K562 (cell line): ENCODE measurements around the gene SORL1-AS1.

ENCODE experiments used
- FOXK1 ChIP-seq: sonication (generic); formaldehyde crosslinking; IDR thresholded peaks from 2 replicates; pipeline ENCODE4 v1.8.0; 2022; ENCODE audit warnings: missing genetic modification reagents, mild to moderate bottlenecking, borderline replicate concordance
- MYBL2 ChIP-seq, 2 experiments: fragments of 450-650 bp in 1 of 2; sonication (generic) in 1 of 2; formaldehyde crosslinking in 1 of 2; IDR thresholded peaks; 2 replicates each; pipeline versions ENCODE4 v1.6.1 to v1.8.1; 2017 to 2022; ENCODE audit warnings: borderline replicate concordance in 1 of 2, inconsistent platforms in 1 of 2, low read depth in 1 of 2, mild to moderate bottlenecking in 1 of 2, missing genetic modification reagents in 1 of 2, moderate library complexity in 1 of 2
- ZNF561 ChIP-seq: fragments of 450-650 bp; formaldehyde crosslinking; conservative IDR thresholded peaks from 2 replicates; pipeline ENCODE4 v1.4.0; 2020; ENCODE audit warnings: mild to moderate bottlenecking, moderate library complexity
- TF ChIP-seq, protein P1 (sequence below): fragments of 150-350 bp; IDR thresholded peaks from 2 replicates; pipeline ENCODE4 v1.6.1; 2014; ENCODE audit warnings: low read depth, mild to moderate bottlenecking, low read length, borderline replicate concordance
- TF ChIP-seq, protein P2 (sequence below), 2 experiments: IDR thresholded peaks in 1 of 2; conservative IDR thresholded peaks in 1 of 2; 2 replicates each; pipeline ENCODE4 v1.6.1; 2016; ENCODE audit warnings: low read depth in 2 of 2, mild to moderate bottlenecking in 1 of 2, missing compliant biosample characterization in 1 of 2, missing genetic modification characterization in 1 of 2, moderate library complexity in 1 of 2

Gene SORL1-AS1

DNA sequence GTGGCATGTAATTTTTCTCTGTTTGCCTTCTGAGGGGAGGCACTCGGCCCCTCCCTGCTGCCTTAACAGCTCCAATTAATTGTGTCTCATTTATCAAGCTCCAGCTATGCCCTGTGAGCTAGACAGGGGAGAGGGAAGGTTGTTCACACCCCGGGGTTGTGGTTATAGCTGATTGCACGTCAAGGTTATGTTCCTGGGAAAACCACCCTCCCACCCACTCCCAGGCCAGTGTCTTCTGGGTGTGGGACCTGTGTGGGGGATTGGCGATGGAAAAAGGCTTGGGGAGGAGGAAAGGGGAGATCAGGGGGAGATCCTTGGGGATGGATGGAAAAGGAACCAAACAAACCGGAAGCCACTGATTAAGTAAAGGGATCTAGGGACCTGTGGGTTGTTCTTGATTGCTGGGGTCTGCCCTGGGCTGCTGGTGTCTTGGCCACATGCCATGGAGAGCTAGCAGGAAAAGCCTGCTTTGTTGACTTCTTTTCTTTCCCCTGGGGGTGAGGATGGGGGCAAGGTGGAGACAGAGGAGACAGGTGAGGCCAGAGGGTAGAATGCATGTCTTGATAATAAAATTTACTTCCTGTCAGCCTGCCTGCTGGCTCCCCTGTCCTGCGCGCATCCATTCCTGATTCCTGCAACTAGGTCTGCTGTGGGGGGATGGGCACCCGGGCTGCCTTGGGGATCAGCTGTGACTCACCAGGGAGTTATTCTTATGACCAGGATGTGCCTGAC lies 13.5 kb upstream of the SORL1-AS1 start (continued):
- TF ChIP-seq ZNF561 (CRISPR knock-in tag): no peak
- TF ChIP-seq, protein P1, sequence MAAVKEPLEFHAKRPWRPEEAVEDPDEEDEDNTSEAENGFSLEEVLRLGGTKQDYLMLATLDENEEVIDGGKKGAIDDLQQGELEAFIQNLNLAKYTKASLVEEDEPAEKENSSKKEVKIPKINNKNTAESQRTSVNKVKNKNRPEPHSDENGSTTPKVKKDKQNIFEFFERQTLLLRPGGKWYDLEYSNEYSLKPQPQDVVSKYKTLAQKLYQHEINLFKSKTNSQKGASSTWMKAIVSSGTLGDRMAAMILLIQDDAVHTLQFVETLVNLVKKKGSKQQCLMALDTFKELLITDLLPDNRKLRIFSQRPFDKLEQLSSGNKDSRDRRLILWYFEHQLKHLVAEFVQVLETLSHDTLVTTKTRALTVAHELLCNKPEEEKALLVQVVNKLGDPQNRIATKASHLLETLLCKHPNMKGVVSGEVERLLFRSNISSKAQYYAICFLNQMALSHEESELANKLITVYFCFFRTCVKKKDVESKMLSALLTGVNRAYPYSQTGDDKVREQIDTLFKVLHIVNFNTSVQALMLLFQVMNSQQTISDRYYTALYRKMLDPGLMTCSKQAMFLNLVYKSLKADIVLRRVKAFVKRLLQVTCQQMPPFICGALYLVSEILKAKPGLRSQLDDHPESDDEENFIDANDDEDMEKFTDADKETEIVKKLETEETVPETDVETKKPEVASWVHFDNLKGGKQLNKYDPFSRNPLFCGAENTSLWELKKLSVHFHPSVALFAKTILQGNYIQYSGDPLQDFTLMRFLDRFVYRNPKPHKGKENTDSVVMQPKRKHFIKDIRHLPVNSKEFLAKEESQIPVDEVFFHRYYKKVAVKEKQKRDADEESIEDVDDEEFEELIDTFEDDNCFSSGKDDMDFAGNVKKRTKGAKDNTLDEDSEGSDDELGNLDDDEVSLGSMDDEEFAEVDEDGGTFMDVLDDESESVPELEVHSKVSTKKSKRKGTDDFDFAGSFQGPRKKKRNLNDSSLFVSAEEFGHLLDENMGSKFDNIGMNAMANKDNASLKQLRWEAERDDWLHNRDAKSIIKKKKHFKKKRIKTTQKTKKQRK: no peak
- TF ChIP-seq, protein P2, sequence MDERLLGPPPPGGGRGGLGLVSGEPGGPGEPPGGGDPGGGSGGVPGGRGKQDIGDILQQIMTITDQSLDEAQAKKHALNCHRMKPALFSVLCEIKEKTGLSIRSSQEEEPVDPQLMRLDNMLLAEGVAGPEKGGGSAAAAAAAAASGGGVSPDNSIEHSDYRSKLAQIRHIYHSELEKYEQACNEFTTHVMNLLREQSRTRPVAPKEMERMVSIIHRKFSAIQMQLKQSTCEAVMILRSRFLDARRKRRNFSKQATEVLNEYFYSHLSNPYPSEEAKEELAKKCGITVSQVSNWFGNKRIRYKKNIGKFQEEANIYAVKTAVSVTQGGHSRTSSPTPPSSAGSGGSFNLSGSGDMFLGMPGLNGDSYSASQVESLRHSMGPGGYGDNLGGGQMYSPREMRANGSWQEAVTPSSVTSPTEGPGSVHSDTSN (CRISPR knock-in tag; IDR thresholded peaks at IDR 0.05; ENCODE audit: low read depth): no peak
- TF ChIP-seq, protein P2 (tag; conservative IDR thresholded peaks at IDR 0.05; ENCODE audit: low read depth): no peak
- no peak for TF ChIP-seq FOXK1 (CRISPR knock-in tag)
- TF ChIP-seq MYBL2 (IDR thresholded peaks at IDR 0.05; ENCODE audit: low read depth): no peak
- no peak for TF ChIP-seq MYBL2 (CRISPR knock-in tag; IDR thresholded peaks at IDR 0.05; ENCODE audit: borderline replicate concordance)
